ENCODE data around the gene JADE1. TPM values are rescaled to one million over a fixed set of nuclear protein-coding genes. Genes with fewer than 3 reads are reported as not detected.

Gene JADE1
- total and polyA plus RNA-seq, 2 experiments from 2014 or later: 84.2 to 158 TPM

DNA sequence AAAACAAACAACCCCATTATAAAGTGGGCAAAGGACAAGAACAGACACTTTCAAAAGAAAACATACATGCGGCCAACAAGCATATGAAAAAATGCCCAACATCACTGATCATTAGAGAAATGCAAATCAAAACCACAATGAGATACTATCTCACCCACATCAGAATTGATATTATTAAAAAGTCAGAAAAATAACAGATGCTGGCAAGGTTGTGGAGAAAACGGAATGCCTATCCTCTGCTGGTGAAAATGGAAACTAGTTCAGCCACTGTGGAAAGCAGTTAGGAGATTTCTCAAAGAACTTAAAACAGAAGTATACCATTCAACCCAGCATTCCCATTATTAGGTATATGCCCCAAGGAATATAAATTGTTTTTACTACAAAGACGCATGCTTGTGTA is 112.5 kb downstream of the JADE1 start (continued):
- no peak for TF ChIP-seq CTCF (conservative IDR thresholded peaks at IDR 0.05; ENCODE audit: low read depth in 2 of 2)
- no peak for TF ChIP-seq EZH2 (IDR thresholded peaks at IDR 0.05; ENCODE audit: low read depth, unreplicated experiment)

All from GM23338 (cell line).